ENCODE data around the gene UNC45A.

Gene UNC45A

DNA sequence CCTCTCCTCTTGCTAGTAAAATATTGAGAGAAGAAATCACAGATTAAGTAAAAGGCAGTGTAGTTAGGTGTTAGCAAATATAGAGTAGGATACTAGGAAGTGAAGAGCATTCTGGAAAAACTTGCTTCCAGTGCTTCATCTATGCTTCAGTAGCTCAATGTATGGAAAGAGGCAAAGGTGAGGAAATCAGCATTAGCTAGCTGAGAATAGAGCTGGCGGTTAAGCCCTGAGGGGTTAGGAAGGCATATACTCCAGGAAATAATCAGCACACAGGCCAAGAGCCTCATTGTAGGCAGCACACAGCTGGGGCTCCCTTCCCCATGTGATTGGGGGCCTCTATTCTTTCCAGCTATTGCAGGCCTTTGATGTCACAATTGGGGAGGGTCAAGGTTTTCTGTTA is 33.3 kb downstream of the UNC45A start:
- DNase-seq: no peak

DNA sequence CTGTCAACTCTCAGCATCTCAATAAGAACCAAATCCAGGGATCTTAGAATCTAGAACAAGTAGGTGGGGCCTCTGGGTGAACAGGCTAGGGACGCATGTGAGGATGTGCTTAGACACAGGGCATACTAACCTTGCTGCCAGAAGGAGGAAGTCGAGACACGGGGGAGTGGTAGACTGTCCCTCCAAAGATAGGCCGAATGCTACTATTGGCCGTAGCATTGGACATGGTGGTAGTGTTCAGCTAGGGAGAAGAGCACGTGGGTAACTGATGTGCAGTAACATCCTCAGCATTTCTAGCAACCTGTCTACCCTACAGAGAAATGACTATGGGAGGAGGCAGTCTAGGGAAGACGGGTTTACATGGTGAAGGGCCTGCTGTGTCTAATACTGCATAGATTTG is 35.2 kb downstream of the UNC45A start:
- DNase-seq: no peak

DNA sequence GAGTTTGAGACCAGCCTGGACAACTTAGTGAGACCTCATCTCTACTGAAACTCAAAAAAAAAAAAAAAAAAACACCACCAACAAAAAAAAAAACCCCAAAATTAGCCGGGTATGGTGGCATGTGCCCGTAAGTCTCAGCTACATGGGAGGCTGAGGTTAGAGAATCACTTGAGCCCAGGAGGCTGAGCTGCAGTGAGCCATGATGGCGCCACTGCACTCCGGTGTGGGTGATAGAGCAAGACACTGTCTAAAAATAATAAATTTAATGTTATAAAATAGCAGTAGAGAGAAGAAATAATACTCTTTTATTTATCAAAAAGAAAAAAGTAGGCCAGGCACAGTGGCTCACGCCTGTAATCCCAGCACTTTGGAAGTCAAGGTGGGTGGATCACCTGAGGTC is 37.0 kb downstream of the UNC45A start:
- no peak for DNase-seq

DNA sequence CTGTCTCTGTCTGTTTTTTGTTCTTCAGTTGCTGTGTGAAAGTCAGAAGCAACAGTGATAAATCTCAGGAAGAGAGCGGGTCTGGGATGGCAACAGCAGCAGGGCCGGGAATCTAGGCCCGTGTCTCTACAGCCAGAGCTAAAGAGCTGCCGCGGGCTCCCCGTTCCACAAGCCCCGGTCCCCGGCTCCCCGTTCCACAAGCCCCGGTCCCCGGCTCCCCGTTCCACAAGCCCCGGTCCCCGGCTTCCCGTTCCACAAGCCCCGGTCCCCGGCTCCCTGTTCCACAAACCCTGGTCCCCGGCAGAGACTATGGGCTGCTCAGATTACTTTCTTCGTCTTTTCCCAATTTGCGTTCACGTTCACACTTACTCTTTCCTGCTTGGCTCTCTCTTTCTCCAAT is 39.1 kb downstream of the UNC45A start:
- DNase-seq: no peak

DNA sequence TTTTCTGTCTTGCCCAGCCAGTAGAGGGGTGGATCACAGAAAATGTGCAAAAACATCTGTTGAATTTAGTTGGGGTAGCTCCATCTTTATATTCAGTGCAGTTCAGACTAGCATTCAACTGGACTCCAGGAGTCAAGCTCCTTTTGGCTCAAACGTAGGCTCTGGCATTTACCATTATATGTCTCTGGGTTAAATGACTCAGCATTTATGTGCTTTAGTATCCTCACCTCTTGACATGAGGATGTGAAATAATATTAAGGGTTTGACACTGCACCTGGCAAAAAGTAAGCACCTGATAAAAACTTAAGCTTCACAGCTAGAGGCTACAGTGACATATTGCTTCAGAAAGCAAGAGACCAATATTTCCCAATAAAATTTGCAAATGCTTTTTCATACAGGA is 44.5 kb downstream of the UNC45A start:
- DNase-seq: no peak

DNA sequence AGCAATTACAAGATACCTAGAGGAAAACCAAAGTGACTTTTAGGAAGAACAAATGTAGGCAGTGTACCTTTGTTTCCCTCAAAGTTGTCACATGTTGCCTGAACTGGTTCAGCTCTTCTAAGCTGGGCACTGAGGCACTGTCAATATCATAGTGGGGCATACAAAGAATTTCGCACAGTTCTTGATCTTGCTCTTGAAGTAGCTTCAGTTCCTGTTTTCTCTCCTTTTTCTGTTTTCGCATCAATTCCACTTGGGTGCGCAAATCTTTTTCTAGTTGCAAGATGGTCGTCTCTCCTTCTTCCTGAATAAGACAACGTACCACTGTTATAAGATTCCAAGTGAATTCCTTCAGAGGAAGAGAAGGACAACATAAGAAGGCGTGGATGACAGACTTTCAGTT is 46.6 kb downstream of the UNC45A start:
- DNase-seq: no peak

DNA sequence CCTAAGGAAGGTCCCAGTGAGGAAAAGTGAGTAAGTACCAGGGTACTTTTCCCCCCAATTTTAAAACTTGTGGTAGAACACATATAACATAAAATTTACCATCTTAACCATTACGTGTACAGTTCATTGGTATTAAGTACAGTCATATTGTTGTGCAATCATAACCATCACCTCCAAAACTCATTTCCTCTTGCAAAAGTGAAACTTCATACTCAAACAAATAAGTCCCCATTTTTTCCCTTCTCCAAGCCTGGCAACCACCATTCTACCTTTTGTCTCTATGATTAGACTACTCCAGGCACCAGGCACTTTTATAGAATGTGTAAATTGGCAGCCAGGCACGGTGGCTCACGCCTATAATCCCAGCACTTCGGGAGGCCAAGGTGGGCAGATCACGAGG is 47.0 kb downstream of the UNC45A start:
- peak; percentile 9 for DNase-seq

DNA sequence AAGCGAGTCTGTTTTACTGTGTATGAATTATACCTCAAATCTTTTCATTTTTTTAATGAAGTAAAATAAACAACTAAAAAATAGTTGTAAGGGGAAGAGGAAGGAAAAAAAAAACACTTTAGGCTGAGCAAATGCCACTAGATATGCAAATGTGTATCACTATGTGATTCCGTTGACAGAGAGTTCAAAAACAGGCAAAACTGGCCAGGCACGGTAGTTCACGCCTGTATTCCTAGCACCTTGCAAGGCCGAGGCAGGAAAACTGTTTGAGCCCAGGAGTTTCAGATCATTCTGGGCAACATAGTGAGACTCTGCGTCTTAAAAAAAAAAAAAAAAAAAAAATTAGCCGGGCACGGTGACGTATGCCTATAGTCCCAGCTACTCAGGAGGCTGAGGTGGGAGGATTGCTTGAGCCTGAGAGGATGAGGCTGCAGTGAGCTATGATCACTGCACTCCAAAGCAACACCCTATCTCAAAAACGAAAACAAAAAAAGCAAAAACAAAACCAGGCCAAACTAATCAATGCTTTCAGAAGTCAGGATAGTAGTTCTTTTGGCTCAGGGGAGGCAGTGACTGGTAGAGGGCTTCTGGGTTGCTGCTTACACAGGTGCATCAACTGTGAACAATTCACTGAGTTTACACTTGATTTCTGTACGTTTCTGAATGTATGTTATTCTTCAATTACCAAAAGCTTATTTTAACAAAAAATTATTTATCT is 51.9 kb downstream of the UNC45A start:
- DNase-seq: no peak

DNA sequence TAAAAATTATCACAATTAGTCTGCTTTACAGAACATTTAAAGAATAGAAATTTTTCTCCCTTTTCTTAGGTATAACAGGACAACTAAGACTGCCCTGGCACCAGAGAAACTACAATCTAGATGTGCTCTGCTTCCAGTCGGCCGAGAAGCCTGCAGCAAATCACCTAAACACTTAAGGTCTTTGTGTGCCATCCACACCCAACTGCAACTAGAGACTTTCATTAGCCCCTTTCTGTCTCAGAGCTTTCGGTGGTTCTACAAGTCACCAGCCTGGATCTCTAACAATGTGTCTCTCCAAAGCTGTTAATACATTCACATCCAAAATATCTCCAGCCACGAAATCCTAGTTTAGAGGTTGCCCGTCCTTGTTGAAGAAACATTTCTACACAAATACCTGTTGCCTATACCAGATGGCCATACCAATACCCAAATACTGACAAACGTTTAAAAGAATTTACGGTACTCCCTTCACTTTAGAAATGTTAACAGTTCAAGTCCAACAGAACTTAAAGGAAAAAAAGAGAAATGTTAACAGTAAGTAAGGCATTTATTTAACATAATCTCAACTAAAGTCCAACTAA is 52.6 kb downstream of the UNC45A start:
- DNase-seq: no peak

DNA sequence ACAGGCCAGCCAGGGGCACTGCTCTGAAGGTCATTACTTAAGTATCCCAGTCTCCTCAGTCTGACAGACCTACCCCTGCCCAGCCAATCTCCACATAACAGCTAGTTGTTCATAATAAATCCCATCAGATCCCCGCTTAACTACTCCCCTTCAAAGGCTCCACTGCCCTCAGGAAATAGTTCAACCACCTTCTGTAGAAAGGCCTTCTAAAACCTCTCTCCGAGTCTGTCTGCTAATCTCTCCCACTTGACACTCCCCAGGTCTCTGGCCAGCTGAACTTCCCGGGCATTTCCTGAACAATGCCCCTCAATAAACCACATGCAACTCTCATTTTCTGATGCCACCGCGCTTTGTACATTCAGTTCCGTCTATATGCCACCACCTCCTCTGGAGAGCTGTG is 53.2 kb downstream of the UNC45A start:
- no peak for DNase-seq

DNA sequence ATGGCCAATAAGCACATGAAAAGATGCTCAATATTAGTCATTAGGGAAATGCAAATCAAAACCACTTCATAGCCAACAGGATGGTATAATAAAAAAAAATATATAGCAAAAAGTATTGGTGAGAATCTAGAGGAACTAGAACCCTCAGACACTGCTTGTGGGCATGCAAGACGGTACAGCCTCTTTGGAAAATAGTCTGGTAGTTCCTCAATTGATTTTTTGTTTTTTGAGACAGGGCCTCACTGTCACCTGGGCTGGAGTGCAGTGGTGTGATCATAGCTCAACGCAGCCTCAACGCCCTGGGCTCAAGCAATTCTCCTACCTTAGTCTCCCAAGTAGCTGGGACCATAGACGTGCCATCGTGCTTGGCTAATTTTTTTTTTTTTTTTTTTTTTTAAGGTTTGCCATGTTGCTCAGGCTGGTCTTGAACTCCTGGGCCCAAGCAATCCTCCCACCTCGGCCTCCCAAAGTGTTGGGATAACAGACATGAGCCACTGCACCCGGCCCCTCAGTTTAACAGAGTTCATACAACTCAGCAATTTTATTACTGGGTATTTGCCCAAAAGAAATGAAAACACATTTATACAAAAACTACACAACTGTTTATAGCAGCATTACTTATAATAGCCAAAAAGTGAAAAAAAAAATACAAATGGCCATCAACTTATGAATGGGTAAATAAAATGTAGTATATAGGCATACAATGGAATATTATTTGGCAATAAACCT is 54.1 kb downstream of the UNC45A start:
- DNase-seq: no peak

DNA sequence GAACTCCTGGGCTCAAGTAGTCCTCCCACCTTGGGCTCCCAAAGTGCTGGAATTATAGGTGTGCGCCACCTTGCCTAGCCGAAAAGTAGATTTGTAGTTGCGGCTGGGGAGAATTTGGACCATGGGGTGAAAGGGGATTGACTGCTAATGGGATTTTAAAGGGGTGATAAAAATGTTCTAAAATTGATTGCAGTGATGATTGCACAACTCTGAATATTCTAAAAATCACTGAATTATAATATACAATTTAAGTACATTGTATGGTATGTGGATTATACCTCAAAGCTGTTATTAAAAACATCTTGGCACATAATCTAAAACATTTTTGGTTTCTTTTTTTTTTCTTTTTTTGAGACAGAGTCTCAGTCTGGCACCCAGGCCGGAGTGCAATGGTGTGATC is 55.4 kb downstream of the UNC45A start:
- no peak for DNase-seq

DNA sequence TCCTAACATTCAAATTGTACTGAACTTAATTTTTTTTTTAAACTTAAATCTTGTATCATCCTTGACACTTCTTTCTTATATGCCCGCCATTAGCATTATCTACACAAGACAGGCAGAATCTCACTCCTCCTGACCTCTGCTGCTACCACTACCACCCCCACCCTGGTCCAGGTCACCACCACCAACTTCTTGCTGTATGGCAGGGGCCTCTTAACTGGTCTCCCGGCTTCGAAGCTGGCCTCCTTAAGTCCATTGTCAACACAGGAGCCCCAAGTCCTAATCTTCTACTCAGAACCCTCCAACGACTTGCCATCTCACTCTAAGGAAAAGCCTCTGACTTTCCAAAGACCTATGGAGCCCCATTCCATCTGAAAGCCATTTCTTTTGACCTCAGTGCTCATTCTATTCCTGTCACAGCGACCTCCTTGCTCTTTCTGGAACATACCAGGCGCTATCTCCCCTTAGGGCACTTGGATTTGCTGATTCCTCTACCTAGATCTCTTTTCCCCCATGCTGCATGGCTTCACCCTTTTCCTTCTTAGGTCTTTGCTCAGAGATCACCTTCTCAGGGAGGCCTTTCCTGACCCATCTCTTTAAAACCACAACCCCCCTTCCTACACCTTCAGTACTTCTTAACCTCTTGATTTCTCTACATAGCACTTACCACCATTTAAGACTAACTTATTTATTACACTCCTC is 56.7 kb downstream of the UNC45A start:
- no peak for DNase-seq

DNA sequence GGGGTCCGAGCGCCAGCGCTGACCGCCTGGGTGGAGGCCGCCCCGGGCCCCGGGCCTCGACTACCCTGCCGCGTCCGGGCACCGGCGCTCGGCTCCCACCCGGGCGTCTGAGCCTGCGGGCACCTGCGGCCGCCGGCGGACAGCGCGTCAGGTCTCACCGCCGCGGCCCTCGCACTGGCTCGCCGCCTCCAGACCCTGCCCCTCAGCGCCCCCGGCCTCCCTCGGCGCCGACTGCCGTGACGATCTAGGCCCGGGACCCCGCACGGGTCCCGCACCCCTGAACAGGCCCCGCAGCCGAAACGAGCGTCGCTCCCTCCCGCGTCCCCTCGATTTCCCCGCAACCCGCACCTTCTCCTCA is 59.0 kb downstream of the UNC45A start:
- DNase-seq: peak; percentile 20

DNA sequence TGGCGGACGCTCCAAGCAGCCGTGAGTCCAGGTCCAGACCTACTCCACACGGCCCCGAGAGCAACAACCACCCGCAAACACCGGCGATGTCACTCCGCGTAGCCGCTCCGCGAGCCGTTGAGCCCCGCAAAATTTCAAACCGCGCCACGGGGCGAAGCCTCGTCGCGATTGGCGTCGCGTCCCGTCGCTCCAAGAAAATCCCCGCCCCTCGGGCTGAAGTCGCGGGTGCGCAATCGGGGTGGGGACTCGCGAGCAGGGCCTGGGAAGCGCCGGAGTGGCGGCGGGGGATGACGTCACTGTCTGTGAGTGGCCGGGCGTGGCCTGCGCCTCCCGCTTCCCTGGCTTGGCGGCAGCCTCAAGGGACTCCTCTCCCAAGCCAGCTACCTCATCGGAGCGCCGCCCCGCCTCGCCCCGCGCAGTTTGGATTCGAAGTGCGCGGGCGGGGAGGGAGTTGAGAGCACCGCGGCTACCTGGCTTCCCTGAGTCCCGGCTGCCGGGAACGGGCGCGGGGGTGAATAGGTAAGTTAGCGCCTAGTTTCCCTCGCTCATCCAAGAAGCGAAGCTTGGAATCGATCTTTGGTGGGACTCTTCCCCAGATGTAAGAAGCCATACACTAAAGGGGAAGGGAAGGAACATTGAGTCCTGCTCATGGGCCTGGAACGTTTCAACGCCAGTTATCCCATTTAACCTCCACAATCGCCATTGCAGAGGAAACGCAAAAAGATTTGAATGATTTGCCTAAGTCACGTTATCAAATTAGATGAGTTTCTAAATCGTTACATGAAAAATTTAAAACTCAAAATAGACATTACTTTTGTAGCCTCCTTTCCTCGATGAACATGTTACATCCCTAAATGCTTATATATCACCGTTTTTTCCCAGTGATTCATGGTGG is 59.6 kb downstream of the UNC45A start, which contains the start of gene PRC1:
Gene PRC1, minus strand, starts transcription at position 119 of the 895 bp plus-strand sequence. Its CDS starts 118 bp downstream, at position 1.
- DNase-seq: peak; percentile 98

DNA sequence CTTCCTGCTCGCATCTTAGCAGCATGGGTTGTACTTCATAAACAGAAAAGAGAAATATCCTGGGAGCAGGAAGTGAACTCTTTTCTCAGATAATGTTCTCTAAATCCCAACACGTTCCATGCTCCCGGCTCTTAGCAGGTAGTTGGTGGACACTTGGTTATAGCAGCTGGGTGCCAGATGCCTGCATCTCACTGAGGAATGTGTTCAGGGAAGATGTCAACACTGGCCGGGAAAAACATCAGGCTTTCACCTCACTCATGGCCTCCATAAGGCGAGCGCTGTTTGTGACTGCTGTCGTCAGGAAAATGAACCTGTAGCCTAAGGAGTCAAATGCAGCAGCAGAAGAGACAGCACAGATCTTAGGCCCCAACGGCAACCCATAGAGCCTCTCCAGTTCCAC is 63.7 kb downstream of the UNC45A start:
- no peak for DNase-seq

DNA sequence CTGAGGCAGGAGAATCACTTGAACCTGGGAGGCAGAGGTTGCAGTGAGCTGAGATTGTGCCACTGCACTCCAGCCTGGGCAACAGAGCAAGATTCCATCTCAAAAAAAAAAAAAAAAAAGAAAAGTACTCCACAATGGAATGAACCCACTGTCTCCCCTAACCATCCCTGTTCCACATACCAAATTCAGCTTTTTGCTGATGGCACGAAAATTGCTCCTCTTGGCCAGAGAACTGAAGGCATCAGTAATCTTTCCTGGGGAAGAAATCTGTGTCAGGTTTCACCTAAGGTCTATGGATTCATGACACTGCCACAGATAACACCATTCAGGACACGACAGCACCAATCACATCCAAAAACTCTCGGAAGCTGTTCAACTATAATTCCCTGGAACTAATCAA is 66.1 kb downstream of the UNC45A start:
- DNase-seq: no peak

All from NK-92 treated with Interleukin-12 subunit alpha and Interleukin-12 subunit beta, amount 100 ng/mL, for 24 hours (cell line).